PC-9 (cell line): ENCODE results near the gene POC5. TPM values are rescaled to one million over a fixed set of nuclear protein-coding genes. Genes with fewer than 3 reads are reported as not detected.

Experiments
- BruUV-seq: library from RNA; stranded (reverse); fragments of 400-500 nt; replicated peaks from 2 replicates; lab custom pipeline; 2021; lab: Mats Ljungman, UMichigan
- CTCF ChIA-PET: fragments of 300-600 bp; sonication (Branson Sonifier 250); formaldehyde crosslinking; loops from one replicate; lab custom pipeline; 2022; ENCODE audit warnings: antibody characterized with exemption; lab: Charles Lee
- POLR2A ChIA-PET: fragments of 300-600 bp; sonication (Branson Sonifier 250); formaldehyde crosslinking; loops from one replicate; lab custom pipeline; 2022; ENCODE audit warnings: antibody characterized with exemption; ENCODE audit not compliant: unreplicated experiment; lab: Charles Lee
- DNase-seq, 2 experiments: peaks; one replicate each; pipeline versions ENCODE4 v3.0.0 to v3.0.0-alpha.2; 2015 to 2022; ENCODE audit warnings: mixed read lengths in 1 of 2
- H2AFZ ChIP-seq: fragments of 200-600 bp; sonication (generic); 2 replicates; pipeline ENCODE4 v1.8.1; 2017; ENCODE audit warnings: antibody characterized with exemption
- H3F3A ChIP-seq: fragments of 200-600 bp; sonication (generic); 2 replicates; pipeline ENCODE4 v1.8.1; 2017; ENCODE audit warnings: antibody characterized with exemption, mild to moderate bottlenecking, low read depth; ENCODE audit not compliant: insufficient read depth
- H3K27ac ChIP-seq: fragments of 200-600 bp; sonication (generic); 2 replicates; pipeline ENCODE4 v1.6.1; 2016; ENCODE audit warnings: mixed run types
- H3K27me3 ChIP-seq: fragments of 200-600 bp; sonication (generic); 2 replicates; pipeline ENCODE4 v1.6.1; 2016; ENCODE audit warnings: low read depth, mixed run types; ENCODE audit not compliant: insufficient read depth
- H3K36me3 ChIP-seq: fragments of 200-600 bp; sonication (generic); 2 replicates; pipeline ENCODE4 v1.6.1; 2016; ENCODE audit warnings: low read depth, mixed run types
- H3K4me1 ChIP-seq: fragments of 200-600 bp; sonication (generic); replicated peaks from 2 replicates; pipeline ENCODE4 v1.6.1; 2016; ENCODE audit warnings: mixed run types; ENCODE audit not compliant: insufficient read depth
- H3K4me2 ChIP-seq: fragments of 200-600 bp; sonication (generic); 2 replicates; pipeline ENCODE4 v1.6.1; 2017; ENCODE audit warnings: mixed run types
- H3K4me3 ChIP-seq: fragments of 200-600 bp; sonication (generic); 2 replicates; pipeline ENCODE4 v1.6.1; 2016; ENCODE audit warnings: mixed run types
- H3K79me2 ChIP-seq: fragments of 200-600 bp; sonication (generic); 2 replicates; pipeline ENCODE4 v1.6.1; 2017; ENCODE audit warnings: low read depth, mixed run types
- H3K9me2 ChIP-seq: fragments of 200-600 bp; sonication (generic); 2 replicates; pipeline ENCODE4 v1.8.1; 2017; ENCODE audit warnings: mild to moderate bottlenecking; ENCODE audit not compliant: insufficient read depth
- H3K9me3 ChIP-seq: fragments of 200-600 bp; sonication (generic); 2 replicates; pipeline ENCODE4 v1.8.1; 2016; ENCODE audit warnings: low read depth; ENCODE audit not compliant: insufficient read depth
- H4K20me1 ChIP-seq: fragments of 200-600 bp; sonication (generic); 2 replicates; pipeline ENCODE4 v1.8.1; 2017; ENCODE audit not compliant: insufficient read depth
- CTCF ChIP-seq: fragments of 200-600 bp; sonication (generic); conservative IDR thresholded peaks from 2 replicates; pipeline ENCODE4 v1.6.1; 2017; ENCODE audit warnings: mixed run types, antibody characterized with exemption, mild to moderate bottlenecking, moderate library complexity
- EZH2 ChIP-seq: fragments of 200-600 bp; sonication (generic); IDR thresholded peaks from 2 replicates; pipeline ENCODE4 v1.8.0; 2017; ENCODE audit warnings: antibody characterized with exemption, low read depth
- intact Hi-C: fragments of 100-400 bp; cut with micrococcal nuclease; formaldehyde crosslinking; loops from one replicate; pipeline ENCODE4 v1.10.0; 2022; ENCODE audit not compliant: unreplicated experiment
- total RNA-seq: library from RNA; stranded (reverse); gene quantifications from 2 replicates; pipeline ENCODE4 v1.2.3, GENCODE V29; 2021

Gene POC5
- total RNA-seq, 1 experiment from 2014 or later: 13.1 TPM

- TF ChIP-seq CTCF (no peak), EZH2 (no peak)
- no peaks in the 10 kb centered on the region for H4K20me1 ChIP-seq
- POLR2A ChIA-PET: no interaction called here
- intact Hi-C loops: no loop called here
- CTCF ChIA-PET: no interaction called here
- H3K9me2 ChIP-seq: no peaks in the 10 kb centered on the region
- no peak overlapping the region for H3K4me2 ChIP-seq
- no peak overlapping the region for H3K27ac ChIP-seq
- H3K36me3 ChIP-seq: no peaks in the 10 kb centered on the region
- no peaks in the 10 kb centered on the region for H3K9me3 ChIP-seq
- no peak overlapping the region for H3K4me3 ChIP-seq
- peaks cover 13% of the 10 kb centered on the region; the same call in 1 of the 2 replicates for H3F3A ChIP-seq
- no TSS peak for BruUV-seq
- DNase-seq: no peak
- no peaks in the 10 kb centered on the region for H3K27me3 ChIP-seq
- no peaks in the 10 kb centered on the region for H3K79me2 ChIP-seq
- peaks cover 20% of the 10 kb centered on the region for H3K4me1 ChIP-seq
- no peak overlapping the region for H2AFZ ChIP-seq
These were observed 45.7 kb downstream of the POC5 start for GRCh38 chr5:75671506-75671905.

- H3K79me2 ChIP-seq: no peaks in the 10 kb centered on the region
- H3F3A ChIP-seq: peaks cover 13% of the 10 kb centered on the region; the same call in 1 of the 2 replicates
- no peaks in the 10 kb centered on the region for H3K9me2 ChIP-seq
- H3K27me3 ChIP-seq: no peaks in the 10 kb centered on the region
- no peak for DNase-seq
- no peak overlapping the region for H3K27ac ChIP-seq
- TF ChIP-seq EZH2 (no peak), CTCF (no peak)
- no peaks in the 10 kb centered on the region for H3K36me3 ChIP-seq
- no TSS peak for BruUV-seq
- no peaks in the 10 kb centered on the region for H3K9me3 ChIP-seq
- peaks cover 20% of the 10 kb centered on the region for H3K4me1 ChIP-seq
- intact Hi-C loops: no loop called here
- no peak overlapping the region for H3K4me3 ChIP-seq
- POLR2A ChIA-PET: no interaction called here
- CTCF ChIA-PET: no interaction called here
- H2AFZ ChIP-seq: no peak overlapping the region
- no peaks in the 10 kb centered on the region for H4K20me1 ChIP-seq
- H3K4me2 ChIP-seq: no peak overlapping the region
These were observed 46.7 kb downstream of the POC5 start for GRCh38 chr5:75670577-75670976.

- POLR2A ChIA-PET: interaction anchor here (0.6 to 0.7 kb wide), 2 partner anchors 47 to 987 kb away, joined by 3 to 4 read pairs; no protein-coding TSS in a partner anchor
- no peaks in the 10 kb centered on the region for H4K20me1 ChIP-seq
- peak; percentile 31 to 61 for DNase-seq
- intact Hi-C loops: no loop called here
- CTCF ChIA-PET: interaction anchor here (1.0 kb wide), 1 partner anchor 12 kb away, joined by 3 read pairs; no protein-coding TSS in a partner anchor
- peak overlapping the region; percentile 31; the same call in 1 of the 2 replicates for H3K4me3 ChIP-seq
- H3K9me3 ChIP-seq: no peaks in the 10 kb centered on the region
- no peaks in the 10 kb centered on the region for H3K79me2 ChIP-seq
- peak overlapping the region; percentile 73 for H3K4me2 ChIP-seq
- no peaks in the 10 kb centered on the region for H3K27me3 ChIP-seq
- H3K9me2 ChIP-seq: no peaks in the 10 kb centered on the region
- H3K27ac ChIP-seq: peak overlapping the region; percentile 28; the same call in 1 of the 2 replicates
- no peaks in the 10 kb centered on the region for H3K36me3 ChIP-seq
- no TSS peak for BruUV-seq
- TF ChIP-seq EZH2 (no peak), CTCF (no peak)
- peaks cover 20% of the 10 kb centered on the region for H3K4me1 ChIP-seq
- H2AFZ ChIP-seq: peak overlapping the region; percentile 69; the same call in 1 of the 2 replicates
- H3F3A ChIP-seq: peaks cover 13% of the 10 kb centered on the region; the same call in 1 of the 2 replicates
These were observed 48.1 kb downstream of the POC5 start for GRCh38 chr5:75668977-75669689.
